Activated naive CD8-positive, alpha-beta T cell treated with anti-CD3 and anti-CD28 coated beads, Interleukin-2, amount 50 U/mL, for 24 hours (primary cell): ENCODE results near the gene ADISSP.
A peak's percentile ranks its signal among the peaks of the same experiment; 100 is the strongest.

Source experiments
- ATAC-seq: fragments of 150-1000 bp; cut with Tn5 transposase; one replicate; pipeline ENCODE4 v1.10.0; 2021
- DNase-seq: peaks from one replicate; pipeline ENCODE4 v3.0.0; 2021
- H3K27ac Mint-ChIP-seq: one replicate; pipeline ENCODE4 v1.8.0; 2021; ENCODE audit warnings: mild to moderate bottlenecking, mixed read lengths
- H3K27me3 Mint-ChIP-seq: one replicate; pipeline ENCODE4 v1.8.0; 2021; ENCODE audit warnings: mixed read lengths
- H3K36me3 Mint-ChIP-seq: one replicate; pipeline ENCODE4 v1.8.0; 2021; ENCODE audit warnings: low read depth, mixed read lengths
- H3K4me1 Mint-ChIP-seq: one replicate; pipeline ENCODE4 v1.8.0; 2021; ENCODE audit warnings: mixed read lengths
- H3K4me3 Mint-ChIP-seq: one replicate; pipeline ENCODE4 v1.8.0; 2021; ENCODE audit warnings: mild to moderate bottlenecking, moderate library complexity, mixed read lengths
- H3K9me3 Mint-ChIP-seq: one replicate; pipeline ENCODE4 v1.8.0; 2021; ENCODE audit warnings: mixed read lengths

Gene ADISSP

DNA sequence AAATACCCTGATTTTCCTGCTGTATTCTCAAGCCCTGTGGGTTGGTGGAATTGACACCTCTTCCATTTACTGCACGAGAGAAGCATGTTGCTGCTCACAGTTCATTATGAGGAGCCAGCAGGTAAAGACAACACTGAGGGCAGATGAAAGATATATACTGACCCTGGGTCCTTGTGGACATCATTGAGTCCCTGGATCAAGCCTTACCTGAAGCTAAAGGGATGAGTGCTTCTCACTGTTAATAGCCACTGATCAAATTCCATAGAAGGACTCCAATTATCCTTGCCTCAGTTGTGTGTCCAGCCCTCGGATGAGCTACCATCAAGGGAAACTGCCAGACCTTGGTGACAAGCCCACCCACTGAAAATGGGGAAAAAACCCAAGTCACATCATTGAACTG is 47.5 kb downstream of the ADISSP start:
- Mint-ChIP-seq H3K4me3 (no peak overlapping the region), H3K27me3 (peaks cover 15% of the 10 kb centered on the region), H3K27ac (no peak overlapping the region), H3K36me3 (no peaks in the 10 kb centered on the region), H3K4me1 (peaks cover 8% of the 10 kb centered on the region), H3K9me3 (no peaks in the 10 kb centered on the region)
- DNase-seq (no peak), ATAC-seq (no peak)

DNA sequence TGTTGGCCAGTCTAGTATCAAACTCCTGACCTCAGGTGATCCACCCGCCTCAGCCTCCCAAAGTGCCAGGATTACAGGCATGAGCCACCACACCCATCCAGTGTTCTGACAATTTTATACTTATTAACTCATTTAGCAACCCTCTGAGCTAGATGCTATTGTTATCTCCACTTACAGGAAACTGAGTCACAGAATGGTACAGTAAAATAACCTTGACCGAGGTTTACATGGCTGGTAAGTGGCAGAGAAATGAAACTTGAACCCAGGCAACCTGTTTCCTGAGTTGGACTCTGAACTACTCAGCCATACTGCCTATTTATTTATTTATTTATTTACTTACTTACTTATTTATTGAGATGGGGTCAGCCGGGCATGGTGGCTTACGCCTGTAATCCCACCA is 48.5 kb downstream of the ADISSP start:
- Mint-ChIP-seq H3K36me3 (no peaks in the 10 kb centered on the region), H3K4me3 (no peak overlapping the region), H3K27me3 (peaks cover 12% of the 10 kb centered on the region), H3K4me1 (peaks cover 8% of the 10 kb centered on the region), H3K27ac (no peak overlapping the region), H3K9me3 (no peaks in the 10 kb centered on the region)
- no peak for DNase-seq
- ATAC-seq: no peak

DNA sequence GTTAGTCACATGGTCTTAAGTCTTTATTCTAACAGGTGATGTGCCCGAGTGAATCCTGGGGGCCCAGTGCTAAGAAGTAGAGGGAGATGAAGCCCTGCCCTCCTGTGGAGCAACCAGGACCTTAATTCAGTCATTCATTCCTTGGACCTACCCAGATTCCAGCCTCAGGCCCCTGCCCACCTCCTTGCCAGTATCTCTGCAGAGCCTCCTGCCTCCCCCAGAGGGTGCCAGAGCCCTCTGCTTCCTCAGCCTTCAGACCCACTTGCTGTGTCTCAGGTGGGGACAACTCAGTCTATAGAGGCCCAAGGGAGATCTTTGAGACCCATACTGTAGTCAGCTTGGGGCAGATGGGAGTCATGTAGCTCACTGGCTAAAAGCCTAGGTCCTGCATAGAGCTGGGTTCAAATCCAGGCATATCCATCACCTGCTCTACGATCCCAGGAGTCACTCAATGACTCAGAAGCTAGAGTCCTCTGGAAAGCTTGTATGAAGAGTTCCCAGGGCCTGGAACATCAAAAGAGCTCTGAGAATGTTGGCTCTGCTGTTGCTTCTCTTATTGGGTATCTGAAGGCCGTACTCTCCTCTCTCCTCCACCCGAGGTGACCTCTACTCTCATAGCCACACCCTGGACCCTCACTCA is 51.2 kb downstream of the ADISSP start:
- Mint-ChIP-seq H3K4me1 (peaks cover 8% of the 10 kb centered on the region), H3K27ac (no peak overlapping the region), H3K9me3 (no peaks in the 10 kb centered on the region), H3K27me3 (peaks cover 6% of the 10 kb centered on the region), H3K4me3 (no peak overlapping the region), H3K36me3 (no peaks in the 10 kb centered on the region)
- ATAC-seq (peak; percentile 91), DNase-seq (peak; percentile 30)

DNA sequence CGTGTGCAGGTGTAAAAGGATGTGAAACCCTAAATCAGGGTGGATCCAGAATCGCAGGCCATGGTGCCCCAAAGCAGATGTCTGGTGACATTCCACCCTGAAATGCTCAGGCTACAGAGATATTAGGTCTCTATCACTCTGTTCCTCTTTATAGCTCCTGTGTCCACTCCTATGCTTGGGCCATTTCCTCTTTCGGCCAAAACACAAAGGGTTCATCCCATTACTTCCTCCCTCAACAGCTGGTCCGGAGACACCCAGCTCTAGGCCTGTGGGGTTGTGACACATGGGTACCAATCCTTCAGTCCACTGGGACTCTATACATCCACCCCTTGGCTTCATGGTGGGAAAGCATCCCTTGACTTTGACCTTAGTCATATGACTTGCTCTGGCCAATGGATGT is 53.5 kb downstream of the ADISSP start:
- no peak overlapping the region for H3K27ac Mint-ChIP-seq
- H3K27me3 Mint-ChIP-seq: no peaks in the 10 kb centered on the region
- H3K9me3 Mint-ChIP-seq: no peaks in the 10 kb centered on the region
- no peaks in the 10 kb centered on the region for H3K36me3 Mint-ChIP-seq
- H3K4me1 Mint-ChIP-seq: no peaks in the 10 kb centered on the region
- DNase-seq (no peak), ATAC-seq (no peak)
- H3K4me3 Mint-ChIP-seq: no peak overlapping the region

DNA sequence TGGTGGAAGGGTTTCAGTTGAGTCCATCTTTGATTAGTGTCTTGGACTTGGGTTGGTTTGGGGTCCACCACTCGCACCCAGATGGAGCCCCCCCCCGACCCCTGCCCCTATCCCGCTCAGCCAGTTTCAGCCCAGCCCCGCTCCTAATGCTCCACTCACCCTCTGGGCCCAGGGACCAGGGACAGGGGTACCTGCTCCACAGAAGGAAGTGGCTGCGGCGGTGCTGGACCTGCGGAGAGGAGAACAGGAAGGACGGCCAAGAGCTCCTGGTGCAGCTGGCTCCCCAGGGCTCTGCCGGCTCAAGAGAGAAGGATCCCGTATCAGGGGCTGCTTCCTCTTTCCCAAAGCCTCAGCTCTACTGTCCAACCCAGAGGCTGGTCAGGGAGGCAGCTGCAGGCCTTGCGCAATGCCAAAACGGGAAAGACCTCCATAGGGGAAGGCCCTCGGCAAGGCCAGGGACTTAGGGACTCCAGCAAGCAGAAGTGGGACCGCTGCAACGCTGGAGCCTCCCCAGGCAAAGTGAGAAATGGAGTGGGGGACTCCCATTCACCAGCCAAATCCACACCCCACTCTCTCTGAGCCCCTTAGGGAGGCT is 55.2 kb downstream of the ADISSP start, which contains the start of gene SIGLEC1:
SIGLEC1 (minus strand) TSS at position 322 of the 595 bp plus-strand sequence. CDS start 5,472 bp downstream, outside the sequence.
- Mint-ChIP-seq H3K36me3 (no peaks in the 10 kb centered on the region), H3K9me3 (no peaks in the 10 kb centered on the region), H3K4me1 (no peaks in the 10 kb centered on the region), H3K27me3 (no peaks in the 10 kb centered on the region), H3K27ac (no peak within 1 kb of the TSS), H3K4me3 (no peak within 1 kb of the TSS)
- DNase-seq (no peak), ATAC-seq (no peak)

DNA sequence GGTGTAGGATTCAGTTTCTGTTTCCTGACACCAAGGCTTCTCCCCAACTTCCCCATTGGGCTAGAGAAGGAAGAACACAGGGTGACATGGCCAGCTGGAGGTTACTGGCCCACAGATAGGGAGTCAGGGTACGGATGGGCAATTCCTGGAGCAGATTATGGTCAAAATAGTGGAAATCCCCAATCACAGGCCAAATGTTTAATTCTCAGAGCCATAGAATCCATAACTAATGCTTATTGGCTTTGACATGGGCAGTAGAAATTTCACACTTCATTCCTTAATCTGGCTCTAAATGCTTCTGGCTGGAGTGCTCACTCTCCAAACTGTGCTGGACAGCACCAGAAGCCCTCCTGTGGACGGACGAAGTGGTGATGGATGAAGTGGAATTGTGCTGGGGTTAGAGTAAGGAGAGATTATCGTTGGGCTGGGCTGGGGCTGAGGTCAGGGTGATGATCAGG is 56.0 kb downstream of the ADISSP start:
- H3K27me3 Mint-ChIP-seq: no peaks in the 10 kb centered on the region
- ATAC-seq (no peak), DNase-seq (no peak)
- no peak overlapping the region for H3K4me3 Mint-ChIP-seq
- no peaks in the 10 kb centered on the region for H3K4me1 Mint-ChIP-seq
- no peaks in the 10 kb centered on the region for H3K9me3 Mint-ChIP-seq
- H3K36me3 Mint-ChIP-seq: no peaks in the 10 kb centered on the region
- no peak overlapping the region for H3K27ac Mint-ChIP-seq

DNA sequence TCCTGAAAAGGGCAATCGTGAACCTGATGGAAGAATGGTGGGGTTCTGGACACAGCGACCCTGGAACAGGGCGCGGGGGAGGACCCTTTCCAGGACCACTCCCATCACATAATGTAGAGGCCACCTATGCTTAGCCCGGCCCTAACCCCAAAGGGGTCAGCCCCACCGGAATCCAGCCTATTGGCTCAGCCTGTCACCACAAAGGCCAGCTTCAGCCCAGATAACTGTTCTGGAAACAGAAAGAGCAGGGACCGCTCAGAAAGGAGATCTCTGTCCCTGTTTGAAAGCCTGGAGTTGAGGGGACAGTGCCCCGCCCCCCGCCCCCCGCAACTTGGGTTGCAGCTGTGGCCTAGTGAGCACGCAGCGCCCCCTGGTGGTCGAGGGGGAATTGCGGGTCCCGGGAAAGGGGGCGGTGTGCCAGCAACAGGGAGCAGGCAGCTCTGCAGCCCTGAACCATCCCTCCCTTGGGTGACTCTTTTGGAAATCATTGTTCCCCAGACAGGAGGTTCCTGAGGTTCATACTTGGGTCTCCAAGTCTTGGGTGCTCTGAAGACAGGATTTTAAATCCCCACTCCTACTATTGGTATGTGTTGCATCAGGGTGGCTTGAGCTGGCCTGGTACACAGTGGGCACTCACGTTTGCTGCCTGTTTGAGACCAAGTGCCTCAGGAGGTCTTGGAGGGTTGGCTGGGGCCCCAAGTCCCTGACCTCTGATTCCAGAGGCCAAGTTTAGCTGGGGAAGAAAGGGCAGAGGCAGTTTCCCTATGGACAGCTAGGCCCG is 56.7 kb downstream of the ADISSP start:
- H3K9me3 Mint-ChIP-seq: no peaks in the 10 kb centered on the region
- DNase-seq: peak; percentile 89
- H3K27ac Mint-ChIP-seq: no peak overlapping the region
- H3K4me1 Mint-ChIP-seq: no peaks in the 10 kb centered on the region
- H3K27me3 Mint-ChIP-seq: no peaks in the 10 kb centered on the region
- H3K36me3 Mint-ChIP-seq: no peaks in the 10 kb centered on the region
- no peak overlapping the region for H3K4me3 Mint-ChIP-seq
- peak; percentile 53 for ATAC-seq

DNA sequence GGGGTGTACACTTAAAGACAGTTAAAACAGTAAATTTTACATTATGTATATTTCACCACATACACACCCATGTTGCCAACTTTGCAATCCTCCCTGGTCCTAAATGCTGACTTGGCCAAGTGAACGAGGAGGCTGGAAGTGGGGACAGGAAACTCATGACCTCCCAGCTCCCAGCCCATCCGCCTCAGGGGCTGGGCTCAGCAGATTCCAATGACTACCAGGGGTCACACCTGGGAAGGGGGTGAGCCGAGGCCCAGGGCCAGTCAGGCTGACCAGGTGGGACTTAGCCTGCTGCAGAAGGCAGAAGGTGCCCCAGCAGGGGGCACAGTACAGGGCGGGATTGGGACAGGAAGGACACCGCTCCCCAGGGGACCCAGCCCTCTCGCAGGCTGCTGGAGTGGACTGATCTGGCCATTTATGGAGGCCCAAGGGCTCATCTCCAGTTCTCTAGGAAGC is 57.5 kb downstream of the ADISSP start:
- Mint-ChIP-seq H3K9me3 (no peaks in the 10 kb centered on the region), H3K4me3 (no peak overlapping the region), H3K27ac (no peak overlapping the region), H3K27me3 (no peaks in the 10 kb centered on the region), H3K4me1 (no peaks in the 10 kb centered on the region), H3K36me3 (no peaks in the 10 kb centered on the region)
- ATAC-seq: no peak
- DNase-seq: no peak

DNA sequence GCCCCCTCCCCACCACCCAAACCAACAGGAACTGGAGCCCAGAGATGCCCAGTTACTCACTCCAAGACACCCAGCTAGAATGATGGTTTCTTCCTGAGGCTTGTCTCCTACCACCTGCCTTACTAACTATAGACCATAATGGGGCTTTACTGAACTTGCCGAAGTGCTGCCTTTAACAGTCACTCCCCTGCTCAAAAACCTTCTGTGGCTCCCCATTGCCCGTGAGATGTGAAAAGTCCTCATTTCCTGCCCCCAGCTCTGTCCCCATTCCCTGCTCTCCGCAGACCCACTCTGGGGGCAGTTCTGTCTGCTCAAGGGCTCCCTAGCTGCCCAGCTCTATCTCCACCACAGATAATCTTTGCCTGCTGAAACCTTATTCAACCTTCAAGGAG is 60.0 kb downstream of the ADISSP start:
- DNase-seq (no peak), ATAC-seq (no peak)
- Mint-ChIP-seq H3K4me1 (no peaks in the 10 kb centered on the region), H3K36me3 (no peaks in the 10 kb centered on the region), H3K4me3 (no peak overlapping the region), H3K9me3 (no peaks in the 10 kb centered on the region), H3K27ac (no peak overlapping the region), H3K27me3 (no peaks in the 10 kb centered on the region)

DNA sequence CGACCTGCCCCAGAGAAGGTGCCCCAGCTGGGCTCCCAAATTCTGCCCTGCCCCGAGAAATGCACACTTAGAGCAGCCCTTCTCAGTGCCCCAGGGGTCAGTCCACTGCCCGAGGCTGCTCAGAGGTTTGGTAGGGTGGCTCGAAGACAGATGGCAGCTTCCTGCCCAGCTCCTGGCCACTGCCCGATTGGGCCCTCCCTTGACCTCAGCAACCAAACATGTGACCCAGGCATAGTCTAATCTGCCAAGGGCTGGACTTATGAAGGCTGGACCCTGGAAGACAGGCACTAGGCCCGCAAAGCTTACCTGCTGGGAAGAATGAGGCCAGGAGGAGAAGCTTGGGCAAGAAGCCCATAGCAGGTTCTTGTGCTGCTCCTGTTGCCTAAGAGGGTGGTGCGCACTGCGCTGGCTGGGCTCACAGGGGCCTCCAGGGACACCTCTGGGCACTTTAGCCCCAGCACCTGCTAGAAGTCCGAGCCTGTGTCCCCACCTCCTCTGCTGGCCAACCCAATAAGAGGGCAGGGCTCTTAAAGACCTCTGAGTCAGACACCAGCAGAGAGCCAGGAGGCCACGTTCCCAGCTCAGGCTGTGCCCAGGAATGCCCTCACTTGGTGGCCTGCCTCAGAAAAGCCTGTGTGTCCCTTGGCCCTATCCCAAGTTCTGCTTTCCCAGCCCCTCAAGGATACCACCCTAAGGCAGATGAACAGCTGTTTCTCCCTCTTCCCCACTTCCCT is 60.6 kb downstream of the ADISSP start:
- Mint-ChIP-seq H3K4me3 (no peak overlapping the region), H3K36me3 (no peaks in the 10 kb centered on the region), H3K4me1 (no peaks in the 10 kb centered on the region), H3K9me3 (no peaks in the 10 kb centered on the region), H3K27ac (no peak overlapping the region), H3K27me3 (no peaks in the 10 kb centered on the region)
- no peak for ATAC-seq
- DNase-seq: no peak

DNA sequence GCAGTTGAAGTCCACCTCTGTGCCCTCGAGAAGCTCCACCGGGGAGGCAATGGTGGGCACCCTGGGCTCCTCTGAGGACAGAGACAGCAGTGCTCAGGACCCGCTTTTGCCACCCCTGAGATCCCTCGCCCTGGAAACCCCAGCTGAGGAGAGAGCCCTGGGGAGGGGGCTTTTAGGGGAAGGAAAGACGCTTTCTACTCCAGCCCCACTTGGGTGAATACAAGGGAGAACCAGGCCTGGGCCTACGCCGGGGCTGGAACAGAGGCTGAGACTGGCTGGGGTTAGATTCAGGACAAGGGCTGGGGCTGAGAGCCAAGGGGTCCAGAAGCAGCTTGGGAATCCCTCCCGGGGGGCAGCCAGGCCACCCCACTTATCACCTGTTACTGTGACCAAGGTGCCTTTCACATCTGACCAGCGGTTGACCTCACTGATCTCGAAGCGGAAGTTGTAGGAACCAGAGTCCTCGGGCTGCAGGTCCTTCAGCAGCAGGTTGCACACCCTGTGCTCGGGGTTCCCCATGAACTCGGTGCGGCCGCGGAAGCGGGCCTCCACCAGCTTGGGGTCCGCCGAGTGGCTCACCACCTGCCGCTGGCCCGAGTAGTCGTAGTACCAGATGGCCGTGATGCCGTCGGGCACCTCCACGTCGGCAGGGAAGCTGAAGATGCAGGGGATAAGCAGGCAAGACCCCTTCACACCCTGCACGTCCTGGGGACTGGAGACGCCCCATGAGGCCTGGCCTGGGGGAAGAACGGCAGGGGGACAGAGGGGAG is 61.4 kb downstream of the ADISSP start:
- no peak for ATAC-seq
- Mint-ChIP-seq H3K27me3 (no peaks in the 10 kb centered on the region), H3K4me1 (no peaks in the 10 kb centered on the region), H3K27ac (no peak overlapping the region), H3K9me3 (no peaks in the 10 kb centered on the region), H3K4me3 (no peak overlapping the region), H3K36me3 (no peaks in the 10 kb centered on the region)
- no peak for DNase-seq

DNA sequence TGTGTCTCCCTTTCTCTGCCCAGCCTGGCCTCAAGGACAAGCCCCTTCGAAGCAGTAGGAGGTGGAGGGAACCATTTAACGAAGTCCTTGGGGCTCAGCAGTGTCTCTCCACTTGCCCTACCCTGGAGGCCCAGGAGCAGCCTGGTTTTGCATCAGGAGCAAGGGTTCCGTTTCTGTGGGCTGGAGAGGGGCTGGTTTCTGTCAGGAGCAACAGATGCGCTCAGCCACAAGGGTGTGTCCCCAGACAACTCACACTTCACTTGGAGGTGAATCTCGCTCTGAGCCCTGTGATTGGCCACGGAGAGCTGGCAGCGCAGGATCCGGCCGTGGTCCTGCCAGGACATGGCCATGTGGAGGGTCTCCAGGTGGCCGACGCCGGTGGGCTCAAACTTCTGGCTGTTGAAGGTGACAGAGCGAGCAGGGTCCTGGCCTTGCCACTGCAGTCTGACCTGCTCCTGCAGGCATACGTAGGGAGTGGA is 62.0 kb downstream of the ADISSP start:
- Mint-ChIP-seq H3K27ac (no peak overlapping the region), H3K4me1 (no peaks in the 10 kb centered on the region), H3K27me3 (no peaks in the 10 kb centered on the region), H3K4me3 (no peak overlapping the region), H3K9me3 (no peaks in the 10 kb centered on the region), H3K36me3 (no peaks in the 10 kb centered on the region)
- ATAC-seq (no peak), DNase-seq (no peak)

DNA sequence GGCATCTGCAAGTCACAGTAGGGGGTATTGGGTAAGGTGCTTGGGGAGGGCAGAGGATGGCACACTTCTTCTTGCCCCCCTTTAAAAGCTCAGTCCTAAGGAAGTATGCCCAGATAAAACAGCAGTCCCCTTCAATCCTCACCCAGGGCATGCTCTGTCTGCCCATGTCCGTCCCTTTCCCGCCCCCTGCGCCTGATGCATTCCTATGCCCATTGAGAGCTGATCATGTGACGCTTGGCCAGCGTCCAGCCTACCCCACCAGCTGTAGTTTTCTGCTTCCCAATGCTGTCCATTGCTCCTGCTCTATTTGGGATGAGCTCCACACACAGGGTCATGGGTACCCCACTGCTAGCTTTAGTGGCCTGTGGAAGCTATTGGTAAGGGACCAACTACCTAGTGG is 63.5 kb downstream of the ADISSP start:
- DNase-seq (no peak), ATAC-seq (no peak)
- no peaks in the 10 kb centered on the region for H3K4me1 Mint-ChIP-seq
- no peak overlapping the region for H3K4me3 Mint-ChIP-seq
- no peaks in the 10 kb centered on the region for H3K36me3 Mint-ChIP-seq
- H3K27ac Mint-ChIP-seq: no peak overlapping the region
- H3K27me3 Mint-ChIP-seq: no peaks in the 10 kb centered on the region
- H3K9me3 Mint-ChIP-seq: no peaks in the 10 kb centered on the region
